Esophagus squamous epithelium (tissue), 5 donors: ENCODE results near the gene WWOX. TPM values are rescaled to one million over a fixed set of nuclear protein-coding genes. Genes with fewer than 3 reads are reported as not detected.
"Not testable (repeated sequence)": the region's sequence is repeated elsewhere in the genome, so short reads cannot be mapped to it uniquely, and the experiment has no call there.

Source experiments
- DNase-seq: peaks from one replicate; lab custom pipeline; 2025; lab: John Stamatoyannopoulos, UW
- H3K27ac ChIP-seq, 4 donors: fragments of 200-600 bp; sonication (generic); one replicate each; pipeline ENCODE4 v1.5.1; 2016 to 2019; ENCODE audit warnings: mild to moderate bottlenecking in 1 of 4
- H3K27me3 ChIP-seq, 4 donors: fragments of 200-600 bp; sonication (generic); 1 replicate in 3 of 4; 2 replicates in 1 of 4; pipeline versions ENCODE4 v1.5.1 to v1.6.0; 2017 to 2021; ENCODE audit warnings: antibody characterized with exemption in 1 of 4
- H3K36me3 ChIP-seq, 3 donors: fragments of 200-600 bp; sonication (generic); one replicate each; pipeline ENCODE4 v1.5.1; 2016 to 2019
- H3K4me1 ChIP-seq, 3 donors: fragments of 200-600 bp; sonication (generic); one replicate each; pipeline ENCODE4 v1.5.1; 2017 to 2019
- H3K4me3 ChIP-seq, 4 donors: fragments of 200-600 bp; sonication (generic); 1 replicate in 3 of 4; 2 replicates in 1 of 4; pipeline ENCODE4 v1.5.1; 2016 to 2019; ENCODE audit warnings: mild to moderate bottlenecking in 2 of 4, moderate library complexity in 1 of 4
- H3K9me3 ChIP-seq, 3 donors: fragments of 200-600 bp; sonication (generic); one replicate each; pipeline ENCODE4 v1.5.1; 2016 to 2019
- CTCF ChIP-seq, 6 experiments: fragments of 450-650 bp in 4 of 6; fragments of 200-600 bp in 2 of 6; sonication (generic) in 2 of 6; IDR thresholded peaks; one replicate each; pipeline ENCODE4 v1.5.1; 2016 to 2019; ENCODE audit warnings: antibody characterized with exemption in 6 of 6, mild to moderate bottlenecking in 4 of 6, moderate library complexity in 4 of 6
- POLR2A ChIP-seq, 4 donors: fragments of 450-650 bp; IDR thresholded peaks; one replicate each; pipeline ENCODE4 v1.6.1; 2017; ENCODE audit warnings: antibody characterized with exemption in 4 of 4, mild to moderate bottlenecking in 4 of 4, moderate library complexity in 3 of 4
- WGBS, 2 donors: methylation state at CpG; one replicate each; pipeline ENCODE4 v1.1.5; 2018; 5-methylcytosine and 5-hydroxymethylcytosine counted together
- intact Hi-C: fragments of 100-400 bp; cut with DNase I; formaldehyde crosslinking; loops from one replicate; pipeline ENCODE4 v1.15.0; 2022
- total RNA-seq, 4 donors: library from RNA; depleted of rRNA; stranded (reverse); fragments of >200 nt; gene quantifications; one replicate each; pipeline ENCODE4 v1.1.0, GENCODE V29; 2016
- donor health status: DM: yes; HTN: yes; CAD: no.

Gene WWOX
- total RNA-seq, 4 donors from 2014 or later, result 20.9 to 31.1 (median 27.5) TPM

GRCh38 chr16:79247386-79247785 lies 1147.9 kb downstream of the WWOX start:
- peaks cover 0 to 12% (median 5%) of the 10 kb centered on the region in 3 donors for H3K4me1 ChIP-seq
- H3K9me3 ChIP-seq, result no peaks in the 10 kb centered on the region
- H3K27ac ChIP-seq, result no peak overlapping the region
- intact Hi-C loops, result no loop called here
- H3K36me3 ChIP-seq, result no peaks in the 10 kb centered on the region
- TF ChIP-seq POLR2A (IDR thresholded peaks at IDR 0.05), result no peak
- TF ChIP-seq CTCF (IDR thresholded peaks at IDR 0.05), result no peak
- no peaks in the 10 kb centered on the region for H3K27me3 ChIP-seq
- DNase-seq, result no peak
- 26 to 50% methylated on average over 5 of the region's 5 CpGs for WGBS, 2 donors
- H3K4me3 ChIP-seq, result no peak overlapping the region

- no peaks in the 10 kb centered on the region for H3K36me3 ChIP-seq
- TF ChIP-seq POLR2A (IDR thresholded peaks at IDR 0.05), result no peak
- DNase-seq, result no peak
- no peaks in the 10 kb centered on the region for H3K27me3 ChIP-seq
- intact Hi-C loops, result no loop called here
- WGBS, 2 donors, result 75 to 87% methylated on average over 1 of the region's 1 CpG
- H3K4me1 ChIP-seq, result peaks cover 0 to 12% (median 5%) of the 10 kb centered on the region in 3 donors
- no peaks in the 10 kb centered on the region for H3K9me3 ChIP-seq
- no peak overlapping the region for H3K4me3 ChIP-seq
- no peak overlapping the region for H3K27ac ChIP-seq
Measured at GRCh38 chr16:79248351-79248750, 1148.9 kb downstream of the WWOX start.

GRCh38 chr16:79250502-79251098 lies 1151.1 kb downstream of the WWOX start:
- intact Hi-C loops, result no loop called here
- Histone ChIP-seq H3K9me3 (no peaks in the 10 kb centered on the region), H3K27ac (no peak overlapping the region), H3K36me3 (no peaks in the 10 kb centered on the region), H3K27me3 (no peaks in the 10 kb centered on the region), H3K4me1 (peaks cover 0 to 12% (median 5%) of the 10 kb centered on the region in 3 donors), H3K4me3 (no peak overlapping the region)
- TF ChIP-seq POLR2A (IDR thresholded peaks at IDR 0.05) (no peak), CTCF (IDR thresholded peaks at IDR 0.05) (no peak)
- DNase-seq, result no peak
- 76 to 79% methylated on average over 4 to 8 of the region's 8 CpGs for WGBS, 2 donors

GRCh38 chr16:79253100-79253631 lies 1153.7 kb downstream of the WWOX start:
- no peaks in the 10 kb centered on the region for H3K36me3 ChIP-seq
- no peak for DNase-seq
- H3K4me3 ChIP-seq, result no peak overlapping the region
- TF ChIP-seq CTCF (IDR thresholded peaks at IDR 0.05) (no peak), POLR2A (IDR thresholded peaks at IDR 0.05) (no peak)
- no peaks in the 10 kb centered on the region for H3K4me1 ChIP-seq
- H3K27me3 ChIP-seq, result no peaks in the 10 kb centered on the region
- 67 to 75% methylated on average over 9 of the region's 9 CpGs for WGBS, 2 donors
- H3K27ac ChIP-seq, result no peak overlapping the region
- H3K9me3 ChIP-seq, result no peaks in the 10 kb centered on the region
- intact Hi-C loops, result no loop called here

GRCh38 chr16:79257953-79258490 lies 1158.6 kb downstream of the WWOX start:
- intact Hi-C loops, result no loop called here

GRCh38 chr16:79260890-79261289 lies 1161.4 kb downstream of the WWOX start:
- H3K4me3 ChIP-seq, H3K27me3 ChIP-seq, intact Hi-C loops, DNase-seq, H3K36me3 ChIP-seq, H3K9me3 ChIP-seq, H3K27ac ChIP-seq: not testable (repeated sequence)
- 79 to 90% methylated on average over 4 of the region's 4 CpGs for WGBS, 2 donors
- H3K4me1 ChIP-seq, result peaks cover 0 to 13% (median 0%) of the 10 kb centered on the region in 3 donors

More at GRCh38 chr16:79257953-79258490, 1158.6 kb downstream of the WWOX start:
- Histone ChIP-seq H3K4me3 (no peak overlapping the region), H3K36me3 (no peaks in the 10 kb centered on the region), H3K27ac (no peak overlapping the region), H3K9me3 (no peaks in the 10 kb centered on the region), H3K4me1 (peaks cover 0 to 5% (median 0%) of the 10 kb centered on the region in 3 donors), H3K27me3 (no peaks in the 10 kb centered on the region)
- TF ChIP-seq CTCF (IDR thresholded peaks at IDR 0.05), result no peak
- no peak for TF ChIP-seq POLR2A (IDR thresholded peaks at IDR 0.05)
- no peak for DNase-seq
- WGBS, 2 donors, result 82 to 88% methylated on average over 9 to 10 of the region's 10 CpGs
